MCF 10A (cell line): ENCODE measurements around the gene CGN. TPM values are rescaled to one million over a fixed set of nuclear protein-coding genes. Genes with fewer than 3 reads are reported as not detected.
A peak's percentile ranks its signal among the peaks of the same experiment; 100 is the strongest.

Source experiments
- BruUV-seq: library from RNA; stranded (reverse); fragments of 400-500 nt; replicated peaks from 2 replicates; lab custom pipeline; 2021; lab: Mats Ljungman, UMichigan
- CTCF ChIA-PET: fragments of 300-600 bp; sonication (Branson Sonifier 250); formaldehyde crosslinking; extraction: SDS; loops from one replicate; lab custom pipeline; 2021; ENCODE audit warnings: antibody characterized with exemption, inconsistent platforms; lab: Yijun Ruan, JAX
- POLR2A ChIA-PET: fragments of 300-600, 350-650 bp; sonication (Branson Sonifier 250); formaldehyde crosslinking; extraction: SDS; loops from one replicate; lab custom pipeline; 2020; ENCODE audit warnings: antibody characterized with exemption, inconsistent platforms; lab: Yijun Ruan, JAX
- DNase-seq: peaks from one replicate; pipeline ENCODE4 v3.0.0-alpha.2; 2018; ENCODE audit not compliant: unreplicated experiment
- H3K27ac Mint-ChIP-seq: one replicate; pipeline ENCODE4 v1.8.0; 2022; ENCODE audit warnings: mild to moderate bottlenecking, low read depth, mixed read lengths; ENCODE audit not compliant: unreplicated experiment
- H3K27me3 Mint-ChIP-seq: one replicate; pipeline ENCODE4 v1.8.0; 2022; ENCODE audit warnings: mixed read lengths; ENCODE audit not compliant: insufficient read depth, unreplicated experiment
- H3K36me3 Mint-ChIP-seq: one replicate; pipeline ENCODE4 v1.8.0; 2022; ENCODE audit warnings: mild to moderate bottlenecking, moderate library complexity, mixed read lengths; ENCODE audit not compliant: insufficient read depth, unreplicated experiment
- H3K4me1 Mint-ChIP-seq: one replicate; pipeline ENCODE4 v1.8.0; 2022; ENCODE audit warnings: mixed read lengths; ENCODE audit not compliant: insufficient read depth, unreplicated experiment
- H3K4me3 Mint-ChIP-seq: one replicate; pipeline ENCODE4 v1.8.0; 2022; ENCODE audit warnings: mild to moderate bottlenecking, moderate library complexity, mixed read lengths; ENCODE audit not compliant: unreplicated experiment
- H3K9me3 Mint-ChIP-seq: one replicate; pipeline ENCODE4 v1.8.0; 2022; ENCODE audit warnings: mixed read lengths; ENCODE audit not compliant: unreplicated experiment
- CTCF ChIP-seq: fragments of 200-600 bp; IDR thresholded peaks from one replicate; pipeline ENCODE4 v1.8.0; 2022; ENCODE audit warnings: antibody characterized with exemption, mild to moderate bottlenecking; ENCODE audit not compliant: unreplicated experiment
- intact Hi-C: fragments of 100-400 bp; cut with micrococcal nuclease; formaldehyde crosslinking; loops from 2 replicates; pipeline ENCODE4 v1.14.1; 2022
- microRNA-seq: library from miRNA; unstranded; fragments of <30 nt; microRNA quantifications from one replicate; pipeline ENCODE4 v1.2.0, GENCODE V29; 2022
- total RNA-seq: library from RNA; stranded (reverse); gene quantifications from 2 replicates; pipeline ENCODE4 v1.2.3, GENCODE V29; 2022

CGN gene
- total RNA-seq, 1 experiment from 2014 or later: 0.33 TPM

- Mint-ChIP-seq H3K9me3 (no peaks in the 10 kb centered on the region), H3K4me1 (peaks cover 36% of the 10 kb centered on the region), H3K27ac (peak overlapping the region; percentile 8), H3K36me3 (peaks cover 62% of the 10 kb centered on the region), H3K27me3 (no peaks in the 10 kb centered on the region), H3K4me3 (peak overlapping the region; percentile 14)
- TF ChIP-seq CTCF: no peak
- POLR2A ChIA-PET: interaction anchor here (0.7 to 1.7 kb wide), 9 partner anchors 13 to 247 kb away, joined by 3 to 7 read pairs (median 3); partner anchors contain the start of genes MRPL9, POGZ and TUFT1
- intact Hi-C loops: no loop called here
- no peak for DNase-seq
- BruUV-seq: no TSS peak
- CTCF ChIA-PET: interaction anchor here (0.6 to 3.6 kb wide), 4 partner anchors 9 to 168 kb away, joined by 3 to 22 read pairs (median 3); no protein-coding TSS in a partner anchor
These were observed 73.1 kb downstream of the CGN start for GRCh38 chr1:151584278-151584677.

GRCh38 chr1:151584780-151585179 lies 73.6 kb downstream of the CGN start:
- Mint-ChIP-seq H3K27ac (peak overlapping the region; percentile 8), H3K27me3 (no peaks in the 10 kb centered on the region), H3K4me1 (peaks cover 31% of the 10 kb centered on the region), H3K4me3 (peak overlapping the region; percentile 14), H3K36me3 (peaks cover 58% of the 10 kb centered on the region), H3K9me3 (peaks cover 1% of the 10 kb centered on the region)
- BruUV-seq: no TSS peak
- ChIA-PET CTCF (interaction anchor here (3.6 kb wide), 1 partner anchor 9 kb away, joined by 22 read pairs; no protein-coding TSS in a partner anchor), POLR2A (interaction anchor here (0.8 to 1.9 kb wide), 7 partner anchors 10 to 246 kb away, joined by 3 to 21 read pairs (median 7); partner anchors contain the start of gene TUFT1)
- TF ChIP-seq CTCF: no peak
- intact Hi-C loops: no loop called here
- DNase-seq: no peak

- BruUV-seq: no TSS peak
- Mint-ChIP-seq H3K4me3 (no peak overlapping the region), H3K27ac (peak overlapping the region; percentile 8), H3K4me1 (peaks cover 27% of the 10 kb centered on the region), H3K9me3 (peaks cover 6% of the 10 kb centered on the region), H3K27me3 (no peaks in the 10 kb centered on the region), H3K36me3 (peaks cover 54% of the 10 kb centered on the region)
- peak; percentile 68 for DNase-seq
- ChIA-PET CTCF (interaction anchor here (0.6 to 3.6 kb wide), 7 partner anchors 8 to 94 kb away, joined by 3 to 22 read pairs (median 3); no protein-coding TSS in a partner anchor), POLR2A (interaction anchor here (0.6 to 1.9 kb wide), 17 partner anchors 8 to 1574 kb away, joined by 3 to 21 read pairs (median 4); partner anchors contain the start of gene TUFT1)
- intact Hi-C loops: no loop called here
- no peak for TF ChIP-seq CTCF
These were observed 74.4 kb downstream of the CGN start for GRCh38 chr1:151585622-151586021.

Small RNA genes within 50 kb of the gene (microRNA-seq; reads per million reads assigned to microRNA genes)
- gene MIR554: not detected

Other genes starting within 250 kb of the CGN start
- gene ZNF687, start 229.1 kb upstream of the CGN start, total RNA-seq: 26.3 and 27.5 TPM in 2 replicates
- 75.3 and 90.1 TPM in 2 replicates for gene PI4KB, start 184.0 kb upstream of the CGN start, total RNA-seq
- gene RFX5, start 164.1 kb upstream of the CGN start, total RNA-seq: 19.2 and 26.5 TPM in 2 replicates
- gene SELENBP1, start 138.7 kb upstream of the CGN start, total RNA-seq: 8.2 and 11.6 TPM in 2 replicates
- 281 and 320 TPM in 2 replicates for gene PSMB4, start 111.8 kb upstream of the CGN start, total RNA-seq
- gene POGZ, start 51.9 kb upstream of the CGN start, total RNA-seq: 92.1 and 92.2 TPM in 2 replicates
- 90.6 and 162 TPM in 2 replicates for gene TUFT1, start 28.9 kb downstream of the CGN start, total RNA-seq
- gene SNX27, start 100.7 kb downstream of the CGN start, total RNA-seq: 36.9 and 43.1 TPM in 2 replicates
- gene CELF3, start 205.4 kb downstream of the CGN start, total RNA-seq: not detected in 2 replicates
- not detected in 2 replicates for gene RIIAD1, start 210.1 kb downstream of the CGN start, total RNA-seq